Measurements from ENCODE around the gene PILRB.
"Not testable (repeated sequence)": the region's sequence is repeated elsewhere in the genome, so short reads cannot be mapped to it uniquely, and the experiment has no call there.

Gene PILRB

GRCh38 chr7:100356416-100357068 is 1.4 kb upstream of the PILRB start:
- DNase-seq (ENCODE audit: low spot score): no peak

GRCh38 chr7:100357131-100357561 is 771 bp upstream of the PILRB start:
- DNase-seq (ENCODE audit: low spot score): no peak

GRCh38 chr7:100358857-100359212 is 918 bp downstream of the PILRB start:
- DNase-seq (ENCODE audit: low spot score): no peak

- DNase-seq (ENCODE audit: low spot score): no peak
Observed at GRCh38 chr7:100360135-100360854, 2.4 kb downstream of the PILRB start.

- DNase-seq (ENCODE audit: low spot score): no peak
Observed at GRCh38 chr7:100363098-100363497, 5.2 kb downstream of the PILRB start.

DNA sequence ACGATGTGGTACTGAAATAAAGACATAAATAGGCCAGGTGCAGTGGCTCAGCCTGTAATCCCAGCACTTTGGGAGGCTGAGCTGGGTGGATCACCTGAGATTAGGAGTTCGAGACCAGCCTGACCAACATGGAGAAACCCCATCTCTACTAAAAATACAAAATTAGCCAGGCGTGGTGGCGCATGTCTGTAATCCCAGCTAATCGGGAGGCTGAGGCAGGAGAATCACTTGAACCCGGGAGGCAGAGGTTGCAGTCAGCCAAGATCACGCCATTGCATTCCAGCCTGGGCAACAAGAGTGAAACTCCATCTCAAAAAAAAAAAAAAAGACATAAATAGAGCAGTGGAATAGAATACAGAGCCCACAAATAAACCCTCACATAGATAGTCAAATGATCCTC is 5.9 kb downstream of the PILRB start:
- not testable (repeated sequence) for DNase-seq (ENCODE audit: low spot score)

- no peak for DNase-seq (ENCODE audit: low spot score)
Observed at GRCh38 chr7:100364480-100364879, 6.6 kb downstream of the PILRB start.

DNA sequence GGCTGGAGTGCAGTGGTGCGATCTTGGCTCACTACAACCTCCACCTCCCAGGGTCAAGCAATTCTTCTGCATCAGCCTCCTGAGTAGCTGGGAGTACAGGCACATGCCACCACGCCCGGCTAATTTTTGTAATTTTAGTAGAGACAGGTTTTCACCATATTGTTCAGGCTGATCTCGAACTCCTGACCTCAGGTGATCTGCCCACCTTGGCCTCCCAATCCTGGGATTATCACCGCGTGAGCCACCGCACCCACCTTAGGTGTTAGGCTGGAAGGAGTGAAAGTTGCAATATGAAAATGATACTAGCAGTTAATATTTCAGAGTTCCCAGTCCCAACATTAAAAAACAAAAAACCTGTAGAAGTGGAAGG is 8.1 kb downstream of the PILRB start:
- not testable (repeated sequence) for DNase-seq (ENCODE audit: low spot score)

DNA sequence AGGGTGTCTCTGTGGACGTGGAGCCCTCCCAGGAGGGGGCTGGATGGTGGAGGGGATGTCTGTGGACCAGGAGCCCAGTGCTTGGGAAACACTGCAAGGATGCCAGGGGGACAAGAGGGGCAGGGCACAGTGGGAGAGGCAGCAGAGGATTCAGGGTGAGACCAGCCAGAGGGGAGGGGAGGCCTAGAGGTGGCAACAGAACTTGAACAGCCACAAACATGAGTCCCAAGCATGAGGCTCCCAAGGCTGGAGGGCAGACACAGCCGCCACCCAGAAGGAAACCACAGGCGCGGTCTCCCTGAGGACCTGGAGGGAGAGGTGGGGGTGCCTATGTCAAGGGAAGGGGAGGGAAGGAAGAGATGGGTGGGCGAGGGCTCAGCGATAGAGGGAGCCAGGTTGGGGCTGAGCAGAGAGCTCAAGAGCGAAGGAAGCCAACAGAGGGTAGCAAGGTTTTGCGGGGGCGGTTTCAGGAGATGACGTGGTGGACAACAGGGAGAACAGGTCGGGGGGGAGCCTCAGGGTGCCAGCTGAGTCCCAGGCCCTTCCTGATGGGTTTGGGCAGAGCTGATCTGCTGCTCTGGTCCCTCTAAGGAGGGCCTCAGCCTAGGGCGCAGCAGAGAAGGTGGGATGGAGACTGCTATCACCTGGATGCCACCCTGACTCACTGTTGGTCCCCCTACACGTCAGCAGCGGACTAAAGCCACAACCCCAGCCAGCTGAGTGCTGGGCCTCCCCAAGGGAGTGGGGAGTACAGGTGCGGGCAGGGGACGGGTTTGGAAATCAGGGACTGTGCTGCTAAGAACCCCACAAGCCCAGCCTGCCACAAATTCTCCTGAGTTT is 8.7 kb downstream of the PILRB start:
- DNase-seq (ENCODE audit: low spot score): no peak

- no peak for DNase-seq (ENCODE audit: low spot score)
Observed at GRCh38 chr7:100367251-100367620, 9.3 kb downstream of the PILRB start.

DNA sequence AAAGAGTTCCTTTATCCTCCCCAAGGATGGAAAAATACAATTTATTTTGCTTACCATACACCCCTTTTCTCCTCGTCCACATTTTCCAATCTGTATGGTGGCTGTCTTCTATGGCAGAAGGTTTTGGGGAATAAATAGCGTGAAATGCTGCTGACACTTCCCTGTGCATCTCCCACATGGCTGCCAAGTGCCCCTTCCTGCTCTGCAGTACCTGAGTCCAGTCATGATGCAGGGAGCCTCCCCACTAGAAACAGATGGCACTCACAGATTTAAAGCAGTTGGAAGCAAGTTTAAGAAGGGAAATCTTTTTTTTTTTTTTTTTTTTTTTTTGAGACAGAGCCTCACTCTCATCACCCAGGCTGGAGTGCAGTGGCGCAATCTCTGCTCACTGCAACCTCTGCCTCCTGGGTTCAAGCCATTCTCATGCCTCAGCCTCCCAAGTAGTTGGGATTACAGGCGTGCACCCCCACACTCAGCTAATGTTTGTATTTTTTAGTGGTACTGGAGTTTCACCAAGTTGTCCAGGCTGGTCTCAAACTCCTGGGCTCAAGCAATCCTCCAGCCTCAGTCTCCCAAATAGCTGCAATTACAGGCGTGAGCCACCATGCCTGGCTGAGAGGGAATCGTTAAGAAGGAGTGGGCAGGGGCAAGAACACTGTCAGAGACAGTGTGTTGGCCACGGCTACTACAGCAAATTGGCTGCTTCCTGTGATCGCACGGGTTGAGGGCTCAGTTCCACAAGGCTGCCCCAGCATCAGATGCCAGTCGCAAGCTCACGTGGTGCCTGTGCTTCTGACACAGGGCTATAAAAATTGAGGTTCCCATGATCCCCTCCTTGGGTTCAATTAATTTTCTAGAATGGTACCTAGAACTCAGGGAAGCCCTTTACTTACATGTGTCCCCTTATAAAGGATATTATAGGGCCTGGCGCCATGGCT is 10.0 kb downstream of the PILRB start:
- DNase-seq (ENCODE audit: low spot score): no peak

- DNase-seq (ENCODE audit: low spot score): no peak
Observed at GRCh38 chr7:100369105-100369504, 11.2 kb downstream of the PILRB start.

GRCh38 chr7:100370303-100370702 is 12.4 kb downstream of the PILRB start:
- DNase-seq (ENCODE audit: low spot score): no peak

DNA sequence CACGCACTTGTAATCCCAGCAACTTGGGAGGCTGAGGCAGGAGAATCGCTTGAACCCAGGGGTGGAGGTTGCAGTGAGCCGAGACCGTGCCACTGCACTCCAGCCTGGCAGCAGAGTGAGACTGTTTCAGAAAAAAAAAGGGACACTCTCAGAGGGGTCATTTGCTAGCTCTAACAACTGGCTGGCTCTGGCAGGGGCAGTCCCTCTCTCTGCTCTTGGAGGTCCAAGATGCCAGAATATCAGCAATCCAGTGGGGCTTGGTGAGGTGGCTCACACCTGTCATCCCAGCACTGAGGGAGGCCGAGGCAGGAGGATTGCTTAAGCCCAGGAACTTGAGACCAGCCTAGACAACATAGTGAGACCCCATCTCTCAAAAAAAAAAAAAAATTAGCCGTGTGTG is 12.8 kb downstream of the PILRB start:
- DNase-seq (ENCODE audit: low spot score): no peak

DNA sequence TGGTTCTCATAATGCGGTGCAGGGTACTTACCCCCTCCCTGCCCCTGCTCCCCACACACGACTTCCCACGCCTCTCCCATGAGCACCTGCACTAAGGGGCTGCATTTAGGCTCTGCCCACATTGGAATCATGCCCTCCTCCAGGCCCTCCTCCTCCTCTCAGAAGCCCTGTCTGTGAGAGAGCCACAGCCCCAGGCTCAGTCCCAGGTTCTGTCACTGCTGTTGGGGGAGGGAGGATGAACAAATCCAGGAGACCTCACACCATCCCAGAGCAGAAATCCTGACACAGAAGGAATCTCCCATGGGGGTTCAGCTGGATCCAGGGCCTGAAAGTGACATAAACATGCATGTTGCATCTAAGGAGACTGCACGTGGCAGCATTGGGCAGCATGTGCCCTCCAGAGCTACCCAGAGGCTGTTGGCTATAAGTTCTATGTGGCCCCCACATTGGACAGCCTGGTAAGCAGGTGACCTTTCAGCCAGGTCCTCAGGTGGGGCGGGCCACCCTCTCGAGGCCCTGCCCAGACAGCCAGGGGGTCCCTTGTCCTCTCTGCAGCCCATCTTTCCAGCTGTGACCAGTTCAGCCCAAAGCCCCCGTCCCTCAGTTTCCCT is 13.7 kb downstream of the PILRB start:
- no peak for DNase-seq (ENCODE audit: low spot score)

DNA sequence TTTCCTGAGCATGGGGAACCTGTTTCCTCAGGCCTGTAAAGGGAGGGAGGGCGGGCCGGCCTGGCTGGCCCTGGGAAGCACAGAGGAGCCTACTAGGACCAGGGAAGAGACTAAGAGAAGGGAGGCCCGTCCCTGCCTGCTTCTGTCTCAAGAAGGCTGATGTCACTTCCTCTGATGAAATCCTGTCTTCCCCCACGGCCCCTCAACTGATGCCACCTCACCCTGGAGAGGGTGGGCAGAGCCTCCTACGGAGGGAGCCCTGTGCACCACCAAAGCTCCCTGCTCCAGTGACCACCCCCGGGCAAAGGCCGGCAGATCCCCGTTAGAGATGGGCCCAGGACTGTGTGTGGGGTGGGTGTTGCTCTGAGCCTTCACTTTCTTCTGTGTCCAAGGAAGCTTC is 14.3 kb downstream of the PILRB start:
- DNase-seq (ENCODE audit: low spot score): no peak

DNA sequence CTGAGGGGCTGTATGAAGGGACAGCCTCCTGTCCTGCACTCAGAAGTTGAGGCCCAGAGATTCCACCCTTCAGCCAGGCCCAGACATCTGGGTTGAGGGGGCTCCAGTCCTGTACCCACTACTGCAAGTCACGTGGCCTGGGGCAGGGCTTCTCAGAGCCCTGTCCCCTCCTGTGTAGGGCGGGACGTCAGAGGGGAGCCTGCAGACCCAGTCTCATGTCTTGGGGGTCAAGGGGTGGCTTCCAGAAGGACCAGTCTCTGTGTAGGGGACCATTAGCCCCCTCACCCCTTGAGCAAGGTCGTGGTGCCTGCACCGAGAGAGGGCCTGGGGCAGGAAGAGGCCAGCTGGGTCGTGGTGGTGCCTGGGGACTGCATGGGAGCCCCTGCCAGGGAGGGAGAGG is 14.8 kb downstream of the PILRB start:
- no peak for DNase-seq (ENCODE audit: low spot score)

- DNase-seq (ENCODE audit: low spot score): no peak
Observed at GRCh38 chr7:100373261-100373831, 15.4 kb downstream of the PILRB start, which contains the start of gene PILRA. PILRA (plus strand) TSS chr7:100373487; CDS start chr7:100373657, 170 bp downstream.

DNA sequence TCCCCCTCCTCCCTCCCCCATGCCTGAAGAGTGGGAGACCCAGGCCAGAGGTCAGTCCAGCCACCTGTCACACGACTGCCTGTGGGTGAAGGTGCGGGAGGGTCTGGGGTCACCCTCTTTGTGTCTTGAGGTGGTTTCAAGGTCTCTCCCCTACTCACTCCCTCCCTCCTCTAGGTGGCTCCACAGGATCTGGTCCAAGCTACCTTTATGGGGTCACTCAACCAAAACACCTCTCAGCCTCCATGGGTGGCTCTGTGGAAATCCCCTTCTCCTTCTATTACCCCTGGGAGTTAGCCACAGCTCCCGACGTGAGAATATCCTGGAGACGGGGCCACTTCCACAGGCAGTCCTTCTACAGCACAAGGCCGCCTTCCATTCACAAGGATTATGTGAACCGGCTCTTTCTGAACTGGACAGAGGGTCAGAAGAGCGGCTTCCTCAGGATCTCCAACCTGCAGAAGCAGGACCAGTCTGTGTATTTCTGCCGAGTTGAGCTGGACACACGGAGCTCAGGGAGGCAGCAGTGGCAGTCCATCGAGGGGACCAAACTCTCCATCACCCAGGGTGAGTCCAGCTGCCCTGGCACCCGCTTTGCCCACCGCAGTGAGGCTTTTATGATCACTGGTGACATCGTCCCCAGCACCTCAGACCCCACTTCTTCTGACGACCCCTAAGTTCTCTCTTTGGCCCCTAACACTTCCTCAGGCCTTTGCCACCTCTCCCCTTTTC is 16.1 kb downstream of the PILRB start:
- DNase-seq (ENCODE audit: low spot score): not testable (repeated sequence)

- no peak for DNase-seq (ENCODE audit: low spot score)
Observed at GRCh38 chr7:100374601-100375000, 16.7 kb downstream of the PILRB start.
